Activated CD4-positive, alpha-beta T cell treated with anti-CD3 and anti-CD28 coated beads, Interleukin-2, Interleukin-6, amounts not matched to agents 100 ng/mL and 50 ng/mL, durations not matched to agents 16 hours and 8 hours (primary cell): Measurements from ENCODE around the gene MGAT1.
"Not testable (repeated sequence)": the region's sequence is repeated elsewhere in the genome, so short reads cannot be mapped to it uniquely, and the experiment has no call there.

Source experiments
- DNase-seq: peaks from one replicate; pipeline ENCODE4 v3.0.0-alpha.2; 2020

MGAT1 gene

GRCh38 chr5:180803181-180804128, 849 bp upstream of the MGAT1 start:
- DNase-seq: peak; percentile 95

GRCh38 chr5:180801596-180802324, 846 bp downstream of the MGAT1 start:
- DNase-seq: no peak

- DNase-seq: peak; percentile 39
Measured at GRCh38 chr5:180799902-180800801, 2.5 kb downstream of the MGAT1 start.

GRCh38 chr5:180799194-180799593, 3.4 kb downstream of the MGAT1 start:
- DNase-seq: no peak

- DNase-seq: no peak
Measured at GRCh38 chr5:180798193-180798592, 4.4 kb downstream of the MGAT1 start.

GRCh38 chr5:180797256-180798192, 5.1 kb downstream of the MGAT1 start:
- DNase-seq: no peak

GRCh38 chr5:180795771-180796313, 6.8 kb downstream of the MGAT1 start:
- no peak for DNase-seq

GRCh38 chr5:180792965-180793287, 9.7 kb downstream of the MGAT1 start:
- no peak for DNase-seq

GRCh38 chr5:180792287-180792964, 10.2 kb downstream of the MGAT1 start:
- no peak for DNase-seq

- DNase-seq: no peak
Measured at GRCh38 chr5:180791611-180792213, 10.9 kb downstream of the MGAT1 start.

- no peak for DNase-seq
Measured at GRCh38 chr5:180790524-180790923, 12.1 kb downstream of the MGAT1 start.

GRCh38 chr5:180790020-180790419, 12.6 kb downstream of the MGAT1 start:
- DNase-seq: no peak

- DNase-seq: not testable (repeated sequence)
Measured at GRCh38 chr5:180788651-180789410, 13.8 kb downstream of the MGAT1 start.

- DNase-seq: no peak
Measured at GRCh38 chr5:180787711-180788431, 14.7 kb downstream of the MGAT1 start.

GRCh38 chr5:180786531-180787398, 15.8 kb downstream of the MGAT1 start:
- no peak for DNase-seq

GRCh38 chr5:180785794-180786221, 16.8 kb downstream of the MGAT1 start:
- no peak for DNase-seq

GRCh38 chr5:180785121-180785781, 17.4 kb downstream of the MGAT1 start:
- no peak for DNase-seq
